GM23248 (cell line): ENCODE results near the gene SLAMF1.

Experiments used
- EZH2 ChIP-seq: fragments of 200-600 bp; sonication (generic); IDR thresholded peaks from 2 replicates; pipeline ENCODE4 v1.6.1; 2018; ENCODE audit warnings: antibody characterized with exemption, mild to moderate bottlenecking; ENCODE audit not compliant: insufficient read depth, poor library complexity, severe bottlenecking
- EZH2phosphoT487 ChIP-seq: fragments of 200-600 bp; sonication (generic); IDR thresholded peaks from 2 replicates; pipeline ENCODE4 v1.6.1; 2018; ENCODE audit warnings: antibody characterized with exemption, moderate library complexity, mild to moderate bottlenecking, low read depth; ENCODE audit not compliant: insufficient read depth

DNA sequence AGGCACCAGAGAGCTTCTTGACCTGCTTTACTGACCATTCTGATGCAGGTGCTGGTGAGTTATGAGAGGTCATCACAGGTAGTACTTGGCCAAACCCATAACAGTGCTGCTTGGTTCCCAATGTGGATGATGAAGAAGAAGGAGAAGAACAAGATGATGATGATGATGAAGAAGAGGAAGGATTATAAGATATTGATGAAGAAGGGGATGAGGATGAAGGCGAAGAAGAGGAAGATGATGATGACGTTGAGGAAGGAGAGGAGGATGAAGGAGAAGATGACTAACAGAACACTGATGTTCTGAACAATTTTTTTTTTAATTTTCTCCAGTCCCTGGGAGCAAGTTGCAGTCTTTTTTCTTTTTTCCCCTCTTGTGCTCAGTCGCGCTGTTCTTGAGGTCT lies 23.9 kb upstream of the SLAMF1 start:
- TF ChIP-seq EZH2 (no peak), EZH2phosphoT487 (no peak)
